Aorta (tissue), 5 donors: ENCODE results near the gene CUL1. TPM values are rescaled to one million over a fixed set of nuclear protein-coding genes. Genes with fewer than 3 reads are reported as not detected.

Experiments
- ATAC-seq: fragments of 200-7000 bp; cut with Tn5 transposase; one replicate; pipeline ENCODE4 v1.9.1; 2022; ENCODE audit warnings: moderate library complexity; ENCODE audit not compliant: low FRiP score
- DNase-seq, 2 donors: peaks; one replicate each; pipeline ENCODE4 v3.0.0-alpha.2; 2020
- H3K27ac ChIP-seq, 2 donors: one replicate each; pipeline ENCODE4 v1.5.1; 2013; ENCODE audit warnings: low read length in 2 of 2, mild to moderate bottlenecking in 2 of 2, moderate library complexity in 2 of 2, control low read depth in 1 of 2, inconsistent platforms in 1 of 2, low read depth in 1 of 2
- H3K27me3 ChIP-seq, 2 donors: one replicate each; pipeline ENCODE4 v1.6.1; 2013; ENCODE audit warnings: control low read depth in 1 of 2, low read length in 1 of 2, mild to moderate bottlenecking in 1 of 2, moderate library complexity in 1 of 2; ENCODE audit not compliant: insufficient read depth in 2 of 2, control insufficient read depth in 1 of 2
- H3K36me3 ChIP-seq, 2 donors: one replicate each; pipeline ENCODE4 v1.6.1; 2013; ENCODE audit warnings: control low read depth in 1 of 2, low read length in 1 of 2, mild to moderate bottlenecking in 1 of 2; ENCODE audit not compliant: insufficient read depth in 2 of 2, control insufficient read depth in 1 of 2
- H3K4me1 ChIP-seq, 2 donors: one replicate each; pipeline ENCODE4 v1.6.1; 2013; ENCODE audit warnings: low read length in 2 of 2, control low read depth in 1 of 2, mild to moderate bottlenecking in 1 of 2, moderate library complexity in 1 of 2; ENCODE audit not compliant: insufficient read depth in 2 of 2, control insufficient read depth in 1 of 2
- H3K4me3 ChIP-seq, 2 donors: one replicate each; pipeline ENCODE4 v1.5.1; 2013; ENCODE audit warnings: low read length in 2 of 2, control low read depth in 1 of 2, mild to moderate bottlenecking in 1 of 2
- H3K9me3 ChIP-seq: one replicate; pipeline ENCODE4 v1.6.1; 2013; ENCODE audit warnings: mild to moderate bottlenecking, low read length; ENCODE audit not compliant: control insufficient read depth
- WGBS, 2 donors: extraction: QIAGEN DNeasy Blood & Tissue Kit; methylation state at CpG; one replicate each; pipeline ENCODE4 v1.1.7; 2013; 5-methylcytosine and 5-hydroxymethylcytosine counted together
- intact Hi-C, 2 donors: fragments of 100-400 bp; cut with DNase I; formaldehyde crosslinking; loops; one replicate each; pipeline versions ENCODE4 v1.14.2 to v1.15.0; 2022
- polyA plus RNA-seq, 2 donors: library from polyadenylated mRNA; stranded (reverse); fragments of 200-250 nt; gene quantifications; one replicate each; pipeline ENCODE4 v1.2.3, GENCODE V29; 2013
- total RNA-seq, 2 donors: library from RNA; stranded (reverse); fragmentation: NEBNext Ultra II Directional; extraction: Animal tissue kit (Norgen Biotek cat#: 25700); gene quantifications; one replicate each; pipeline ENCODE4 v1.2.1, GENCODE V29; 2021
- donor health status: healthy with polysubstance abuse.
- donor health status: Bipolar disorder and iron deficiency.
- donor health status: DM: no; HTN: no; CAD: no.
- donor health status: DM: no; HTN: no; CAD: no.
- donor health status: DM: yes; HTN: yes; CAD: no.

CUL1 gene
- total and polyA plus RNA-seq, 4 donors = 24.5 to 49.7 (median 39.1) TPM

DNA sequence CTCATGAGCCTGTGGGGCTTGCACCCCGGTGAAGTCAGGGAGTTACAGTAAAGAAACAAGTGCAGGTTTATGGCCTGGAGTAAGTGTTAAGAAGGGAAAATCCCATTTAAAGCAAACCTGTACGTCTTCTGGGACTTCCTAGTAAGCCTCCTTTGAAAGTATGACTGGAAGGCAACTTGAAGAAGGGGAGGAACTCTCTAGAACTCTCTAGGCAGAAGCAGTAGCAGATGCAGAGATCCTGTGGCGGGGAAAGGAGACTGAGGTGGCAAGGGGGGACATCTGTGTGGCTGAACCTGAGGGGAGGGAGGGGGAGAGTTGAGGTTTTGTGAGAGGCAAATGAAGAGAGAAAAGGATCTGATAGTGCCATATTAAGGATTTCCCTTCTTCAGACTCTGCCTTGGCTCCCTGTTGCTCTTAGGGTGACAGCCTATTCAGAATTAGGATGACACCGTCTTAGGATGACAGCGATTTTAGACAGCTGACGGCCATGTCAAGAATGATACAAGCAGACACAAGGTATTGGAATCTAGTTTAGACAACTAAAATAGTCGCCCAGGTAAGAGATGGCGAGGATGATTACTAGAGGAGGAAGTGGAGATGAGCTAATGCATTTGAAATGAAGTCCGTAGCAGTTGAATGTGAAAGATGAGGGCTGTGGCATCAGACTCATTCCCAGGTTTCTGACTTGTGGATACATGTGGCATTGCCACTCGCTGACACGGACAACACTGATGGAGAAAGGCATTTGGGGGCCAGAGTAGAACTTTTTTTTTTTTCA is 29.0 kb downstream of the CUL1 start:
- WGBS, 2 donors = 93 to 95% methylated on average over 11 of the region's 11 CpGs
- Histone ChIP-seq H3K4me3 (no peak overlapping the region), H3K27ac (no peak overlapping the region), H3K4me1 (peaks cover 4 to 5% of the 10 kb centered on the region in 2 donors), H3K36me3 (peaks cover 0 to 5% of the 10 kb centered on the region in 2 donors), H3K9me3 (no peaks in the 10 kb centered on the region), H3K27me3 (no peaks in the 10 kb centered on the region)
- no peak for ATAC-seq
- DNase-seq = no peak
- intact Hi-C loops = no loop called here

DNA sequence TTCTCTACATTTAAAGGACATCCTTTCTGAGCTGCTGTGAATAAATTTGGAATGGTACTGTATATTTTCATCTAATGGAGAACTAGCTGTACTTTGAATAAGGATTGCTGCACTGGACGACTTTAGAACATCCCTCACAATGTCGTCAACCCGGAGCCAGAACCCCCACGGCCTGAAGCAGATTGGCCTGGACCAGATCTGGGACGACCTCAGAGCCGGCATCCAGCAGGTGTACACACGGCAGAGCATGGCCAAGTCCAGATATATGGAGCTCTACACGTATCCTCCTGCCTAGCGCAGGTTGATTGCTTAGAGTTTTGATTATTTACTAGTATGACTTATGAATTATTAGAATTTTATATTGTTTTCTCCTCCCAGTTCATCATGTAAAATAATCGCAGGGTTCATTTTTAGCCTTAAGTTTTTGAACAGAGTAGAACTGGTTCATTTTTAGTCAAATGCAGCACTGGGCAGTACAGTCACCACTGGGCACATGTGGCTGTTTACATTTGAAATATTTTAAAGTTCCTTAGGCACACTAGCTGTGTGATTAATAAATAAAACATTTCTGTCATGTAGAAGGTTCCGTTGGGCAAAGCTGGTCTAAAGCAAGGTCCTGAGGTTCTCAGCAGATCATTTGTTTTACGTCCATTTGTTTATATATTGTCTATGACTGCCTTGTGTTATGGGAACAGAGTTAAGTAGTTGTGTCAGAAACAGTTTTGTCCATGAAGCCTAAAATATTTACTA is 31.5 kb downstream of the CUL1 start:
- Histone ChIP-seq H3K4me3 (no peak overlapping the region), H3K9me3 (no peaks in the 10 kb centered on the region), H3K36me3 (peaks cover 0 to 5% of the 10 kb centered on the region in 2 donors), H3K4me1 (peaks cover 4 to 5% of the 10 kb centered on the region in 2 donors), H3K27me3 (no peaks in the 10 kb centered on the region), H3K27ac (peak overlapping the region in 1 of 2 donors; percentile 23)
- DNase-seq (no peak), ATAC-seq (no peak)
- WGBS, 2 donors = 20 to 33% methylated on average over 12 of the region's 12 CpGs
- intact Hi-C loops = loop anchor here (5.0 kb wide), 1 partner anchor 33 kb away; the partner anchor contains the start of gene CUL1 (in 2 of the 2)

GRCh38 chr7:148732862-148733261 is 34.2 kb downstream of the CUL1 start:
- no peak for ATAC-seq
- 78 to 85% methylated on average over 3 of the region's 3 CpGs for WGBS, 2 donors
- no peaks in the 10 kb centered on the region for H3K27me3 ChIP-seq

DNA sequence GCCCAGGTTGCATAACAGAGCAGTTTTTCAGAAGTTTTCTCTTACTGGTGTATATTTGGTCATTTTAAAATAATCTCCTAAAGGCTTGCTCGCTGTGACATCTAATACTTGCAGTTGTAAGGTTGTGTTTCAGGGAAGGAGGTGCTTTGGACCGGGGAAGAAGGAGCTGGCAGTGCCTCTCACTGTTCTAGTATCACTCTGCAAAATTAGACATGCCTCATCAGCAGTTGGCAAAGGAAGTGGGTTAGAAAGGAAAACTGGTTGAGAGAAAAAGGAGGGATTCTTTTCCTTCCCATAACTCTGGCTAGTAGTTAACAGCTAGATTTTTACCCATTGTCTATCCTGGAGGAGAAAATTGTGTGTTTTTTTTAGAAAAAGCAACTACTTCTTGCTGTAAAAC is 34.8 kb downstream of the CUL1 start:
- 6% methylated on average over 2 of the region's 2 CpGs for WGBS, 2 donors
- Histone ChIP-seq H3K36me3 (peaks cover 0 to 5% of the 10 kb centered on the region in 2 donors), H3K27me3 (no peaks in the 10 kb centered on the region), H3K9me3 (no peaks in the 10 kb centered on the region), H3K4me1 (peaks cover 2 to 4% of the 10 kb centered on the region in 2 donors), H3K4me3 (no peak overlapping the region), H3K27ac (no peak overlapping the region)
- no peak for ATAC-seq
- DNase-seq = no peak
- intact Hi-C loops = loop anchor here (5.0 kb wide), 1 partner anchor 36 kb away; the partner anchor contains the start of gene CUL1 (in 2 of the 2)

More at GRCh38 chr7:148732862-148733261, 34.2 kb downstream of the CUL1 start:
- Histone ChIP-seq H3K27ac (no peak overlapping the region), H3K4me3 (no peak overlapping the region), H3K36me3 (peaks cover 0 to 5% of the 10 kb centered on the region in 2 donors), H3K9me3 (no peaks in the 10 kb centered on the region), H3K4me1 (peaks cover 2 to 4% of the 10 kb centered on the region in 2 donors)
- DNase-seq = no peak
- intact Hi-C loops = loop anchor here (5.0 kb wide), 1 partner anchor 36 kb away; the partner anchor contains the start of gene CUL1 (in 2 of the 2)

GRCh38 chr7:148735141-148735540 is 36.4 kb downstream of the CUL1 start:
- Histone ChIP-seq H3K27me3 (no peaks in the 10 kb centered on the region), H3K9me3 (no peaks in the 10 kb centered on the region), H3K4me3 (no peak overlapping the region), H3K36me3 (peaks cover 0 to 5% of the 10 kb centered on the region in 2 donors), H3K27ac (no peak overlapping the region), H3K4me1 (peaks cover 2% of the 10 kb centered on the region in 2 donors)
- ATAC-seq (no peak), DNase-seq (no peak)
- intact Hi-C loops = no loop called here
- 83 to 84% methylated on average over 11 of the region's 11 CpGs for WGBS, 2 donors

DNA sequence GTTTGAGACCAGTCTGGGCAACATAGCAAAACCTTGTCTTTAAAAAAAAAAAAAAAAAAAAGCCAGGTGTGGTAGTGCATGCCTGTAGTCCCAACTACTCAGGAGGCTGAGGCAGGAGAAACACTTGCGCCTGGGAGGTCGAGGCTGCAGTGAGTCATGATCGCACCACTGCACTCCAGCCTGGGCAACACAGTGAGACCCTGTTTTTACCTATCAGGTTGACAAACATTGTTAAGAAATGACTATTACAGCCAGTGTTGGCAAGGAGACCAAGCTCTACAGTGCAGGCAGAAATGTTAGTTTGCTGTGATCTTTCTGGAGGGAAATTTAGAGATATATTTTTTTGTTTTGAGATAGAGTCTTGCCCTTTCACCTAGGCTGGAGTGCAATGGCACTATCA is 37.3 kb downstream of the CUL1 start:
- 98 to 99% methylated on average over 3 of the region's 3 CpGs for WGBS, 2 donors
- H3K36me3 ChIP-seq = peaks cover 3 to 5% of the 10 kb centered on the region in 2 donors
- DNase-seq (no peak), ATAC-seq (no peak)
- H3K9me3 ChIP-seq = no peaks in the 10 kb centered on the region
- intact Hi-C loops = no loop called here
- H3K27me3 ChIP-seq = no peaks in the 10 kb centered on the region
- no peak overlapping the region for H3K27ac ChIP-seq
- H3K4me3 ChIP-seq = no peak overlapping the region
- H3K4me1 ChIP-seq = no peaks in the 10 kb centered on the region

GRCh38 chr7:148738737-148739535 is 40.2 kb downstream of the CUL1 start:
- Histone ChIP-seq H3K36me3 (peaks cover 0 to 3% of the 10 kb centered on the region in 2 donors), H3K27ac (no peak overlapping the region), H3K4me3 (no peak overlapping the region), H3K9me3 (no peaks in the 10 kb centered on the region), H3K27me3 (no peaks in the 10 kb centered on the region), H3K4me1 (no peaks in the 10 kb centered on the region)
- no peak for DNase-seq
- intact Hi-C loops = no loop called here
- ATAC-seq = no peak
- WGBS, 2 donors = 81 to 84% methylated on average over 14 of the region's 14 CpGs

DNA sequence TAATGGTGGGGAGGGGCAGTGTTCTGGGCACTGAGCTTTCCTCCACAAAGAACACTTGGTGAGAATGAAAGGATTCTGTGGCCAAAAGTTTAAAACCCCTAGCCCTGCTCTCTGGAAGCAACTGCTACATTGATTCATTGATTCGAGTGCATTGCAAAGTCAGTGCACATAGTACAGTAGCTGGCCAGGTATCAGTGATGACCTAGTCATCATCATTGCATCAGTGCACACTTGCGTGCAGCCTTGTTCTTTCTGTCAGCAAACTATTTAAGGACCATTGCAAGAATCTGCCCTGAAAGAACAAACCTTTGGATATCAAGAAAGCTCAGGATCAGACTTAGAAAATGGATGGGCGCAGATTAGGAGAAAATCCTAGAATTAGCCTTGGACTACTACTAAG is 47.4 kb downstream of the CUL1 start:
- 85 to 93% methylated on average over 3 of the region's 3 CpGs for WGBS, 2 donors
- Histone ChIP-seq H3K9me3 (no peaks in the 10 kb centered on the region), H3K36me3 (no peaks in the 10 kb centered on the region), H3K4me1 (peaks cover 0 to 3% of the 10 kb centered on the region in 2 donors), H3K27me3 (no peaks in the 10 kb centered on the region), H3K27ac (no peak overlapping the region), H3K4me3 (no peak overlapping the region)
- no peak for ATAC-seq
- no peak for DNase-seq
- intact Hi-C loops = no loop called here
